LoVo (cell line): ENCODE data around the gene COL9A1.

Source experiments
- DNase-seq: peaks from one replicate; pipeline ENCODE4 v3.0.0-alpha.2; 2016; ENCODE audit warnings: low spot score

Gene COL9A1

DNA sequence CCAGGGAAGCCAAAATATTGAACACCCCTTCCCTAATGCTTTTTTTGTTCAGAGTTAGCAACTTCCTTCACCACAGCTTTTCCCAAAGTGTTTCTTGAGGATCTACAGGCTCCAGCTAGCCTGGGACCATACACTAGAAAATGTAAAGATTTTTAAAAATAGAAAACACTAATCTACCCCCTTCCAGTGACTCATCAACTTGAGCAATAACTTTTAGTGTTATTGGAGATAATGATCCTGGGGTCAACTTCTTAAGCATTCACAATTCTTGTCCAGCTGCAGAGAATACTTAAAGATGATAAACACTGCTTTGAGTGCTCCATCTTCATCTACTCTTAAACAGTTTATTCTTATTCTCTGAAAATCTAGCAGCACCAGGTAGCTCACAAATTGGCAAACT lies 131.6 kb downstream of the COL9A1 start:
- no peak for DNase-seq

- no peak for DNase-seq
These were observed 134.1 kb downstream of the COL9A1 start for GRCh38 chr6:70168681-70169377.
